ENCODE measurements around the gene GP5. TPM values are rescaled to one million over a fixed set of nuclear protein-coding genes. Genes with fewer than 3 reads are reported as not detected.
A peak's percentile ranks its signal among the peaks of the same experiment; 100 is the strongest.

GP5 gene
- total RNA-seq, 1 experiment from 2014 or later: 0.09 TPM

DNA sequence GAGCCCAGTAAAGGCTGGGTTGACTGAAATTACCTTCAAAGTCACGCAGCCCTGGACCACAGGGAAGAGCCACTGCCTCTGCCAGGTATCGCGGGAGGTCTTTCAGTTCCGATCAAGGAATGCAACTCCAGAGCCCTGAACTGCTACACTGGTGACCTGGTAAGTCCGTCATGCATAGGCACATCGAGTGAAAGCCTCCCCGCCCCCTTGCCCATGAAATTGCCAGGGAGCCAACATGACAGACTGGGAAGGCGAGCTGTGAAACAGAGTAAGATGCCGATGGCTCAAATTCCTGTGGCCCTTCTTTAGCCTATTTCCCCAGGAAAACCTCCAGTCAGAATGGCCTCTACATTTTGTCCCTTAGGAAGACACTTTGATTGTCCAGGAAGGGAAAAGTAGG, 2.3 kb upstream of the GP5 start:
- CTCF ChIA-PET: interaction anchor here (1.1 to 1.6 kb wide), 2 partner anchors 61 to 68 kb away, joined by 5 to 6 read pairs; no protein-coding TSS in a partner anchor
- peaks cover 36% of the 10 kb centered on the region for H3K27me3 Mint-ChIP-seq (ENCODE audit: low read depth)
- H3K36me3 Mint-ChIP-seq: peaks cover 8% of the 10 kb centered on the region; the same call in 1 of the 2 replicates
- peaks cover 17% of the 10 kb centered on the region for H3K4me1 Mint-ChIP-seq
- no peak for TF ChIP-seq ZNF416 (CRISPR knock-in tag; IDR thresholded peaks at IDR 0.05)
- no peak for TF ChIP-seq ZNF219 (CRISPR knock-in tag; IDR thresholded peaks at IDR 0.05; ENCODE audit: borderline replicate concordance)
- no peak for TF ChIP-seq FOXP4 (CRISPR knock-in tag; IDR thresholded peaks at IDR 0.05)
- TF ChIP-seq PREB (CRISPR knock-in tag; IDR thresholded peaks at IDR 0.05; ENCODE audit: borderline replicate concordance): no peak
- no peak for TF ChIP-seq IRF2 (CRISPR knock-in tag; IDR thresholded peaks at IDR 0.05; ENCODE audit: borderline replicate concordance, low read depth)
- TF ChIP-seq SMAD3 (CRISPR knock-in tag; IDR thresholded peaks at IDR 0.05; ENCODE audit: borderline replicate concordance): no peak
- TF ChIP-seq E2F5 (CRISPR knock-in tag; IDR thresholded peaks at IDR 0.05): no peak
- TF ChIP-seq, protein P1, sequence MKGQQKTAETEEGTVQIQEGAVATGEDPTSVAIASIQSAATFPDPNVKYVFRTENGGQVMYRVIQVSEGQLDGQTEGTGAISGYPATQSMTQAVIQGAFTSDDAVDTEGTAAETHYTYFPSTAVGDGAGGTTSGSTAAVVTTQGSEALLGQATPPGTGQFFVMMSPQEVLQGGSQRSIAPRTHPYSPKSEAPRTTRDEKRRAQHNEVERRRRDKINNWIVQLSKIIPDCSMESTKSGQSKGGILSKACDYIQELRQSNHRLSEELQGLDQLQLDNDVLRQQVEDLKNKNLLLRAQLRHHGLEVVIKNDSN (CRISPR knock-in tag; IDR thresholded peaks at IDR 0.05): no peak
- TF ChIP-seq, protein P2, sequence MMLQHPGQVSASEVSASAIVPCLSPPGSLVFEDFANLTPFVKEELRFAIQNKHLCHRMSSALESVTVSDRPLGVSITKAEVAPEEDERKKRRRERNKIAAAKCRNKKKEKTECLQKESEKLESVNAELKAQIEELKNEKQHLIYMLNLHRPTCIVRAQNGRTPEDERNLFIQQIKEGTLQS (CRISPR knock-in tag; conservative IDR thresholded peaks at IDR 0.05): no peak
- POLR2A ChIA-PET: no interaction called here
- H3K4me3 Mint-ChIP-seq: no peak overlapping the region
- peak; percentile 8; the same call in 1 of the 2 replicates for ATAC-seq
- no peak for DNase-seq (ENCODE audit: low spot score)
- no peak overlapping the region for H3K27ac Mint-ChIP-seq
- H3K9me3 Mint-ChIP-seq: no peaks in the 10 kb centered on the region

- Mint-ChIP-seq H3K9me3 (no peaks in the 10 kb centered on the region), H3K36me3 (no peaks in the 10 kb centered on the region), H3K27me3 (ENCODE audit: low read depth) (peaks cover 43% of the 10 kb centered on the region), H3K27ac (no peak overlapping the region), H3K4me3 (no peak overlapping the region), H3K4me1 (peaks cover 27% of the 10 kb centered on the region)
- CTCF ChIA-PET: interaction anchor here (0.6 to 1.3 kb wide), 5 partner anchors 42 to 183 kb away, joined by 3 to 6 read pairs (median 4); no protein-coding TSS in a partner anchor
- no peak for DNase-seq (ENCODE audit: low spot score)
- no peak for ATAC-seq
- no peak for TF ChIP-seq CREM (CRISPR knock-in tag; IDR thresholded peaks at IDR 0.05)
- no peak for TF ChIP-seq HMGA2 (CRISPR knock-in tag; IDR thresholded peaks at IDR 0.05)
- no peak for TF ChIP-seq ZNF396 (CRISPR knock-in tag; IDR thresholded peaks at IDR 0.05; ENCODE audit: borderline replicate concordance)
- TF ChIP-seq, protein P3, sequence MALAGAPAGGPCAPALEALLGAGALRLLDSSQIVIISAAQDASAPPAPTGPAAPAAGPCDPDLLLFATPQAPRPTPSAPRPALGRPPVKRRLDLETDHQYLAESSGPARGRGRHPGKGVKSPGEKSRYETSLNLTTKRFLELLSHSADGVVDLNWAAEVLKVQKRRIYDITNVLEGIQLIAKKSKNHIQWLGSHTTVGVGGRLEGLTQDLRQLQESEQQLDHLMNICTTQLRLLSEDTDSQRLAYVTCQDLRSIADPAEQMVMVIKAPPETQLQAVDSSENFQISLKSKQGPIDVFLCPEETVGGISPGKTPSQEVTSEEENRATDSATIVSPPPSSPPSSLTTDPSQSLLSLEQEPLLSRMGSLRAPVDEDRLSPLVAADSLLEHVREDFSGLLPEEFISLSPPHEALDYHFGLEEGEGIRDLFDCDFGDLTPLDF (CRISPR knock-in tag; IDR thresholded peaks at IDR 0.05): no peak
- no peak for TF ChIP-seq ZMAT4 (CRISPR knock-in tag; IDR thresholded peaks at IDR 0.05)
- TF ChIP-seq CBFB (CRISPR knock-in tag; IDR thresholded peaks at IDR 0.05; ENCODE audit: low read depth): no peak
- no peak for TF ChIP-seq HMGXB4 (CRISPR knock-in tag; IDR thresholded peaks at IDR 0.05)
- TF ChIP-seq, protein P4, sequence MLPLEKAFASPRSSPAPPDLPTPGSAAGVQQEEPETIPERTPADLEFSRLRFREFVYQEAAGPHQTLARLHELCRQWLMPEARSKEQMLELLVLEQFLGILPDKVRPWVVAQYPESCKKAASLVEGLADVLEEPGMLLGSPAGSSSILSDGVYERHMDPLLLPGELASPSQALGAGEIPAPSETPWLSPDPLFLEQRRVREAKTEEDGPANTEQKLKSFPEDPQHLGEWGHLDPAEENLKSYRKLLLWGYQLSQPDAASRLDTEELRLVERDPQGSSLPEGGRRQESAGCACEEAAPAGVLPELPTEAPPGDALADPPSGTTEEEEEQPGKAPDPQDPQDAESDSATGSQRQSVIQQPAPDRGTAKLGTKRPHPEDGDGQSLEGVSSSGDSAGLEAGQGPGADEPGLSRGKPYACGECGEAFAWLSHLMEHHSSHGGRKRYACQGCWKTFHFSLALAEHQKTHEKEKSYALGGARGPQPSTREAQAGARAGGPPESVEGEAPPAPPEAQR (CRISPR knock-in tag; IDR thresholded peaks at IDR 0.05): no peak
- no peak for TF ChIP-seq GABPB1 (CRISPR knock-in tag; IDR thresholded peaks at IDR 0.05)
- no peak for TF ChIP-seq NFATC4 (CRISPR knock-in tag; IDR thresholded peaks at IDR 0.05)
- TF ChIP-seq SMAD4 (CRISPR knock-in tag; IDR thresholded peaks at IDR 0.05): no peak
- no peak for TF ChIP-seq E2F5 (CRISPR knock-in tag; IDR thresholded peaks at IDR 0.05)
- no peak for TF ChIP-seq TP53 (CRISPR knock-in tag; IDR thresholded peaks at IDR 0.05)
- no peak for TF ChIP-seq PRRX2 (CRISPR knock-in tag; IDR thresholded peaks at IDR 0.05)
- POLR2A ChIA-PET: interaction anchor here (1.1 kb wide), 1 partner anchor 58 kb away, joined by 3 read pairs; no protein-coding TSS in a partner anchor
Observed at GRCh38 chr3:194399874-194400411, 877 bp upstream of the GP5 start.

All from WTC11 (cell line).